Femur (tissue), 1 donor: ENCODE measurements around the gene DOK6.
"Not testable (repeated sequence)": the region's sequence is repeated elsewhere in the genome, so short reads cannot be mapped to it uniquely, and the experiment has no call there.

ENCODE experiments used
- DNase-seq: peaks from one replicate; pipeline ENCODE4 v3.0.0-alpha.2; 2017

The DOK6 gene

GRCh38 chr18:69400253-69400975 is at the start of gene DOK6:
DOK6 (plus strand) TSS chr18:69400888.
- peak; percentile 83 for DNase-seq

- DNase-seq: no peak
Observed at GRCh38 chr18:69353023-69353422, 47.7 kb upstream of the DOK6 start.

GRCh38 chr18:69357590-69357989 is 43.1 kb upstream of the DOK6 start:
- DNase-seq: no peak

- DNase-seq: no peak
Observed at GRCh38 chr18:69358212-69358895, 42.3 kb upstream of the DOK6 start.

- not testable (repeated sequence) for DNase-seq
Observed at GRCh38 chr18:69359768-69360167, 40.9 kb upstream of the DOK6 start.

GRCh38 chr18:69364930-69365329 is 35.8 kb upstream of the DOK6 start:
- DNase-seq: no peak

GRCh38 chr18:69365658-69366057 is 35.0 kb upstream of the DOK6 start:
- no peak for DNase-seq

GRCh38 chr18:69367104-69367503 is 33.6 kb upstream of the DOK6 start:
- DNase-seq: no peak

GRCh38 chr18:69371729-69372128 is 29.0 kb upstream of the DOK6 start:
- no peak for DNase-seq

GRCh38 chr18:69380324-69380723 is 20.4 kb upstream of the DOK6 start:
- DNase-seq: no peak

GRCh38 chr18:69383186-69383585 is 17.5 kb upstream of the DOK6 start:
- DNase-seq: no peak

GRCh38 chr18:69387186-69387585 is 13.5 kb upstream of the DOK6 start:
- no peak for DNase-seq

- no peak for DNase-seq
Observed at GRCh38 chr18:69388222-69388621, 12.5 kb upstream of the DOK6 start.

GRCh38 chr18:69397096-69397495 is 3.6 kb upstream of the DOK6 start:
- DNase-seq: no peak

- no peak for DNase-seq
Observed at GRCh38 chr18:69399253-69399652, 1.4 kb upstream of the DOK6 start.

GRCh38 chr18:69400976-69401225 is 213 bp downstream of the DOK6 start:
- no peak for DNase-seq

- DNase-seq: peak; percentile 57
Observed at GRCh38 chr18:69401226-69401971, 711 bp downstream of the DOK6 start.

GRCh38 chr18:69401972-69402532 is 1.4 kb downstream of the DOK6 start:
- peak; percentile 25 for DNase-seq

GRCh38 chr18:69402533-69402989 is 1.9 kb downstream of the DOK6 start:
- peak; percentile 25 for DNase-seq

- no peak for DNase-seq
Observed at GRCh38 chr18:69408522-69408921, 7.8 kb downstream of the DOK6 start.

- no peak for DNase-seq
Observed at GRCh38 chr18:69411199-69411598, 10.5 kb downstream of the DOK6 start.

- no peak for DNase-seq
Observed at GRCh38 chr18:69414184-69414583, 13.5 kb downstream of the DOK6 start.

- no peak for DNase-seq
Observed at GRCh38 chr18:69432847-69433246, 32.2 kb downstream of the DOK6 start.

GRCh38 chr18:69435000-69435399 is 34.3 kb downstream of the DOK6 start:
- no peak for DNase-seq
